A549 treated with dexamethasone at 1 μM for 4 hours (cell line): ENCODE data around the gene LYRM4. TPM values are rescaled to one million over a fixed set of nuclear protein-coding genes. Genes with fewer than 3 reads are reported as not detected.

Source experiments
- total RNA-seq: library from RNA; stranded (reverse); fragments of 200-300 nt; extraction: Qiagen RNA extraction; gene quantifications from 5 replicates; pipeline ENCODE4 v1.2.3, GENCODE V29; 2022

LYRM4 gene
- 24.5 to 28.9 TPM (median 27.4 TPM) in 5 replicates for total RNA-seq

DNA sequence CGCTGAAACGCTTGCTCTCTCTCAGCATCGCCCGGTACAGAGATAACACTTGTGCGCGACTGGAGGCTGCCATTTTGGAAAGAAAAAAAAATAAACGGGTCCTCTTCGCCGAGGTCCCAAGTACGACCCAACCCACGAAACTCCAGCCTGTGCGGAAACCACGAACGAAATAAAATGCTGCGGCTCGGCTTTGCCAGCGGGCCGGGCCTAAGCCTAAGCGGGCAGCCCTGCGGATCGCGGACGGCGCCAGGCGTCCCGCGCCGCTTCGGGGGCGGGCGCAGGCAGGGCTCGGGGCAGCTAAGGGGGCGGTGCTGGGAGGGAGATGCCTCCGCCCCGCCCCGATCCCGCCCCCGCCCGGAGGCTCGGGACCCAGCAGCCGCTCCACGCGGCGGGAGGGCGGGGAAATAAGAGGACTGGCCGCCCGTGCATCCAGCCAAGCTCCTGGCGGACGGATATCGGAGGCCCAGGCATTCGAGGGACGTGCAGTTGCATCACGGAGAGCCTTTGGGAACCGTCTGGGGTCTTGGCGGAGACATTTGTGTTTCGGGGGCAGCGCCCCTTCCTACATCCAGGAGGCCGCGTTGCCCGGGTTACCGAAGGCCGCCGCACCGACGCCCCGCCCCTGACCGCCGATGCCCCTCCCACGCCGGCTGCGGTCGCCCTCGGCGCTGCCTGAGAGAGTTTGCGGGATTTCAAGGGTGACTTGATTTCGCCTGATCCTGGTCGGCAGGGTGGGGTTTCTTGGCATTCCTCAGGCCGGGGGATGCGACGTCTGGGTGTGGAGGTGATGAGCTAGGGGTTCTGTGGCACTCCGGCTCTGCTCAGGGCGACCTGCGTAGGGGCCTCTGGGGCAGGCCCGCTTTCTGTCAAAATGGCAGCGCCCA is at the start of gene LYRM4, which contains the start of gene FARS2:
Gene LYRM4 (minus strand): TSS at position 290 of the 884 bp plus-strand sequence. CDS start 217 bp downstream, at position 73.
Gene FARS2 (plus strand): TSS at position 853 of the 884 bp plus-strand sequence.

DNA sequence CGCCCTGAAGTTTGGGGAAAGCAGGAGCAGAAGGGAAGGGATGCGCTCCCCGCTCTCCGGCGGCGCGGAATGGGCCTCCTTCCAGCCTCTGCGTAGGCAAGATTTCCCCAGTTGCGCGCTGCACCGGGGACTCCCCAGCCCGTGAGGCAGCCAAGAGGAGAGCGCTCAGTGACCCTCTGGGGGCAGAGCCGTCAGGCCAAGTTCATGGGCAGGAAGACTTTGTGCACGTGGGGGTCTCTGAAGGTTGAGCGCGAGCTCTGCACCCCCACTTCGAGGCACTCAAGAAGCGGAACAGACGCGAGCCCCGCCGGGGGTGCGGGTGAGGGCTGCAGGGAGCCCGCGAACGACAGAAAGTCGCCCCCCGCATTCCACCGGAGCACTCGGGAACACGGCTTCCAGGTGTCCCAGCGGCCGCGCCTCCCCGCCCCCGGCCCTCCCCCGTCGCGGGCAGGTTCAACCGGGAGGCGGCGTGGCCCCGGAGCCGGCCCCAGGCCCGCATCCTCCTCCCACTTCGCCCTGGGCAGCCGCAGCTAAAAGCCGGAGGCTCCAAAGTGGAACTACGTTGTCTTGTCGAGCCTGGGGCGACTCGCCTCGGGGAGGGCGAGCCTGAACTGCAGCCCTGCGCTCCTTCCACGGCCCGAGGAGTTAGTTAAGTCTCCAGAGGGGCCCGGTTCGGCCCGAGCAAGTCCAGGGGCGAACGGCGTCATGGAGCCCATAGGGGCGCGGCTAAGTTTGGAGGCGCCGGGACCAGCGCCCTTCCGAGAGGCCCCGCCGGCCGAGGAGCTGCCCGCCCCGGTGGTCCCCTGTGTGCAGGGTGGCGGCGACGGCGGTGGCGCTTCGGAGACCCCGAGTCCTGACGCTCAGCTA is 175.7 kb downstream of the LYRM4 start, which contains the start of gene PPP1R3G:
Gene PPP1R3G (plus strand): TSS at position 561 of the 867 bp plus-strand sequence. CDS start 145 bp downstream, at position 706.

Other genes with a start within 250 kb of the LYRM4 start
- 1.5 to 2.3 TPM (median 2.0 TPM) in 5 replicates for gene PPP1R3G, start 175.6 kb downstream of the LYRM4 start, total RNA-seq
- 9.2 to 12.2 TPM (median 11.7 TPM) in 5 replicates for gene FARS2, start 563 bp upstream of the LYRM4 start, total RNA-seq